Stimulated activated CD8-positive, alpha-beta memory T cell treated with anti-CD3 and anti-CD28 coated beads, Interleukin-4, amount 100 ng/mL, for 1 hour (primary cell): ENCODE data around the gene HYCC1.
"Not testable (repeated sequence)": the region's sequence is repeated elsewhere in the genome, so short reads cannot be mapped to it uniquely, and the experiment has no call there.

Experiments
- DNase-seq, 2 donors: peaks; one replicate each; pipeline ENCODE4 v3.0.0-alpha.2; 2020; ENCODE audit warnings: low read depth in 2 of 2, low spot score in 1 of 2

HYCC1 gene

GRCh38 chr7:22989643-22990587, 24.0 kb downstream of the HYCC1 start:
- no peak for DNase-seq

DNA sequence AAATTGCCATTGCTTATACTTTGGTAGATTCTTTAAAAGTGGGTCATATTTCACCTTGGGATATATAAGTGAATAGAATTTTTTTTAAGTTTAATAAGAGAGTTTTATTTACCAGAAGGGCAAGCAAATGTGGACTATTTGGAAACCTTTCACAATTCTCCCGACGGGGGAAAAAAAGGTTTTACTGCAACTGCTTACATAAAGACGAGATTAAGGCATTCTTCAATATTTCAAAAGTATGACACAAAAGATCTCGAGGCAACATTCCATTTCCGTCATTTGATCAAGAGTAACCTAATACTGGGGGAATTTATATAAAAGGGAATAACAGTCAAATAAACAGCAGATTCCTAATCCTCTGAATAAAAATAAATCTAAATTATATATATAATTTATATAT, 28.5 kb downstream of the HYCC1 start:
- DNase-seq = no peak

DNA sequence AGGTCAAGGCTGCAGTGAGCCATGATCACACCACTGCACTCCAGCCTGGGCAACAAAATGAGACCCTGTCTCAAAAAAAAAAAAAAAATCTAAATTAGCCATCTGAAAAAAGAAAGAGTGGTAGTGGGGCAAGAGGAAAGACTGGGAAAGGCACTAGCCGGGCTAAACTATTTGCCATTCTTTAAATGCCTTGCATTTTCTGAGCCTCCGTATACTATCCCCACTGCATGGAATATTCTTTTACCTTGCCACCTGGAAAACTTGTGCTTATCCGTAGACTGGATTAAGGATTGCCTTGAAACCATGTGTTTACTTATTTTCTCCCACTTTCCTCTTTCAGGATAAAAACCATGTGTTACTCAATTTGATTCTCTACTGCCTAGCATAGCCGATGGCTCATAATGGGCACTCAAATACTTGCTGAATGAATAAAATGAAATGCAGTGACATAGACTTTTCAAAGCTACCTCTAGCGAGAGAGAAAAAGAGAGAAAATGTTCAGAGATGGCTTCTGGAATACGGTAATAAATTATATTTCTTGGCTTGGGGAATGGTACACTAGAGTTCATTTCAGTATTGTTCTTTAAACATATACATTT, 30.6 kb downstream of the HYCC1 start:
- DNase-seq = no peak

DNA sequence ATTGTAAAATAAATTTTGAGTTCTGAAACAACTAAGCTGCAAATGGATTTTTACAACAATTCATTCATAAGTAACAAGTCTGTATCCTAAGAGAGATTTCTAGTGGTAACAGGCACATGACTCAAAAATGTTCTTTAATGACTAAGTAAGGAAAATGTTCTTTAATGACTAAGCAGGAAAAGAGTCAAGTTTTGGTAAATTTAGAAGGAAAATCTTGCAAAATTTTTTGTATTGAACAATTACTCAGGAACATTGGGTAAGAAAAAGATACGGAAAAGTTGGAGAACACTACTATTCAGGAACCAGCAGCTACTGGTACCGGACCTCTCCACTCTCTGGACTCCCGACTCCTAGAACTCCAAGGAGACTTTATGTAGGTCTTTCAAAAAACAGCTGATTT, 33.5 kb downstream of the HYCC1 start:
- no peak for DNase-seq

DNA sequence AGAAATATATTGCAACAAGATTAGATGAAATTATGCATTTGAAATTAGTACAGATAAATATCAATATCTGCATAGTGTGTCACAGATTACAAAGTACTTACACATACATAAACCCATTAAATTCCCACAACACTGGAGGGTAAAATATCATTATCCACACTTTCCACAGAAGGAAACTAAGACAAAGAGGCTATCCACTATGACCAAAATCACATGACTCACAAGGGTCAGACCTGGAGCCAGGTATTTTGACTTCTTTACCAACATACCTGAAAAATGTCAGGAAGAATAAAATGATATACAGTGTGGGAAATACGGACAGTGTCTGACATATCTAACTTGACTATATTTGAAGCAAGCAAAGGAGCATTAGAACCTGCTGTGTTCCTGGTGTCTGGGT, 34.1 kb downstream of the HYCC1 start:
- DNase-seq = no peak

- DNase-seq = no peak
Measured at GRCh38 chr7:22979251-22979650, 34.7 kb downstream of the HYCC1 start.

DNA sequence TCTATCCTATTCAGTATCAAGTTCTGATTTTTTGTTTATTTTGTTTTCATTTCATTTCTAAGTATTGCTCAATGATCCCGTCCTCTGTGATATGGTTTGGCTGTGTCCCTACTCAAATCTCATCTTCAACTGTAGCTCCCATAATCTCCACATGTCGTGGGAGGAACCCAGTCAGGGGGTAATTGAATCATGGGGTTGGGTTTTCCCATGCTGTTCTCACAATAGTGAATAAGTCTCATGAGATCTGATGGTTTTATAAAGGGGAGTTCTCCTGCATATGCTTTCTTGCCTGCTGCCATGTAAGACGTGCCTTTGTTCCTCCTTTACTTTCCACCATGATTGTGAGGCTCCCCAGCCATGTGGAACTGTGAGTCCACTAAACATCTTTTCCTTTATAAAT, 39.3 kb downstream of the HYCC1 start:
- DNase-seq = not testable (repeated sequence)

DNA sequence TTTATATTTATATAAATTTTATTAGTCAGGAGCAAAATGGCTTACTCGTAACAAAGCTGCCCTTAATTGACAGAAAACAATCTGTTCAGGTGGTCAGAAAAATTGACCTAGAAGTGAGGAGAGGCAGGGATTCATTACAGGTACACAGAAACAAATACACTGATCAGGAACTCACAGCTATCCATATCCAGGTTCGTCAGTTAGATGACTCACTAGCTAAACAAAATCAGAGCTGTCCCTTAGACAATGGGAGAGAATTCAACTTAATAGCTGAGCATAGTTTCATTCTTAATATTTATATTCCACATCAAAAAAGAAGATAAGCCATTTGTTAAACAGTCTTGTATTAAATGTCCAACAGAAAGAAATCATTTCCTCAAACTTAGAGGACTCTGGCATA, 41.7 kb downstream of the HYCC1 start:
- DNase-seq = no peak

GRCh38 chr7:22969010-22969431, 44.9 kb downstream of the HYCC1 start:
- no peak for DNase-seq
